Measurements from ENCODE around the gene MTSS2.
A peak's percentile ranks its signal among the peaks of the same experiment; 100 is the strongest.

Gene MTSS2

DNA sequence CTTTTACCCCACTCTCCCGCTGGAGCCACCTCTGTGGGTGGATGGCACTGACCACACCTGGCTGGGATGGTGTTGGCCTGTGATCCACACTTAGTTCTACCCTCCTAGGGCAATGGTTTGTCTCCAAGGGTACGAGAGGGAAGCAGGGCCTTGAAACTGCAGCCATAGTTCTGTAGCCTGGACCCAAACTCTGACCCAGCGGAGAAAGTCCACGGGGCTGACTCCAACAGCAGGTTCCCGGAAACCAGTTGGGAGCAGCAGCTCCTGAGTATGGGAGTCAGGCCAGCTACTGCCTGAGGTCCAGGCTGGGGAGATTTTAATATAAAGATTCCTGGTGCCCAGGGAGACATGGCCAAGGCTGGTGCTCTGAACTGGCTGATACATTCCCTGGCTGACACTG is 23.6 kb upstream of the MTSS2 start:
- TF ChIP-seq, protein P1, sequence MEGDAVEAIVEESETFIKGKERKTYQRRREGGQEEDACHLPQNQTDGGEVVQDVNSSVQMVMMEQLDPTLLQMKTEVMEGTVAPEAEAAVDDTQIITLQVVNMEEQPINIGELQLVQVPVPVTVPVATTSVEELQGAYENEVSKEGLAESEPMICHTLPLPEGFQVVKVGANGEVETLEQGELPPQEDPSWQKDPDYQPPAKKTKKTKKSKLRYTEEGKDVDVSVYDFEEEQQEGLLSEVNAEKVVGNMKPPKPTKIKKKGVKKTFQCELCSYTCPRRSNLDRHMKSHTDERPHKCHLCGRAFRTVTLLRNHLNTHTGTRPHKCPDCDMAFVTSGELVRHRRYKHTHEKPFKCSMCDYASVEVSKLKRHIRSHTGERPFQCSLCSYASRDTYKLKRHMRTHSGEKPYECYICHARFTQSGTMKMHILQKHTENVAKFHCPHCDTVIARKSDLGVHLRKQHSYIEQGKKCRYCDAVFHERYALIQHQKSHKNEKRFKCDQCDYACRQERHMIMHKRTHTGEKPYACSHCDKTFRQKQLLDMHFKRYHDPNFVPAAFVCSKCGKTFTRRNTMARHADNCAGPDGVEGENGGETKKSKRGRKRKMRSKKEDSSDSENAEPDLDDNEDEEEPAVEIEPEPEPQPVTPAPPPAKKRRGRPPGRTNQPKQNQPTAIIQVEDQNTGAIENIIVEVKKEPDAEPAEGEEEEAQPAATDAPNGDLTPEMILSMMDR (conservative IDR thresholded peaks at IDR 0.05; ENCODE audit: low read length), result no peak
- no peak for DNase-seq (ENCODE audit: low read depth)
- H3K4me3 ChIP-seq (ENCODE audit: low read length), result no peak overlapping the region

DNA sequence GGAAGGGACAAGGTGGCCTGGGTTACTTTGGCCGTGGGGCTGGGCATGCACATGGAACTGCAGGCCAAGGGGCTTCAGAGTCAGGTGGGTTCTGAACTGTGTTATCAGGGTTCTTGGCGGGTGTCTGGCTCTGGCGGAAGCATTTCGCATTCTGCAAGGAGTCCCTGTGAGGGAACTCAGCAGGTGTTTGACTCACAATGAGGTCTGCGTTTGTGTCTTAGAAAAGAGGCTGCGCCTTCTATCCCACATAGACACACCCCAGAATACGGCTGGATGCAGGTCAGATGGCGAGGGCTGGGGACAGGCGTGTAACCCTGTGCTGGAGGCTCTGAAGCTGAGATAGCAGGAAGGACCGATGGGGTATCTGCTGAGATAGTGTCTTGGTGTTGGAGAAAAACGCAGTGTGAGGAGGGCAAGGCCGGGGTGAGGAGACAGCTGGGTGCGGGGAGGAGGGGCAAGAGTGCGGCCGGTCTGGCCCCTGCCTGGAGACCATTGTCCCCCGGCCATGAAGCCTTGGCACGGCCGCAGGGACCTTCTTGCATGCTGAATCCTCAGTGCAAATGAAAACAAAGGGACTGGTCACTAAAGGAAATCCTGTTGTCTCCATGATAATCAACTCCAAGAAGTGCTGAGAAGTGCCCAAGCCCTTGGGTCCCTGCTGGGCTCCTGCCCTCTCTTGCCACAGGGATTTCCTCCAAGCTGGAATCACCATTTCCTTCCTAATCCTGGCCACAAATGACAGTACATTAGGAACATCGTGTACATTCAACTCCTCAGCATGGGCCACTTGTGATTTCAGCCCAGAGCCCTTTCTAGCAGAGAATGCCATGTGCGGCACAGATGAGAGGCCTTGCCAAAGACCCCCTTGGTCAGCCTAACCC is 22.8 kb upstream of the MTSS2 start:
- TF ChIP-seq, protein P1 (conservative IDR thresholded peaks at IDR 0.05; ENCODE audit: low read length), result no peak
- no peak overlapping the region for H3K4me3 ChIP-seq (ENCODE audit: low read length)
- no peak for DNase-seq (ENCODE audit: low read depth)

DNA sequence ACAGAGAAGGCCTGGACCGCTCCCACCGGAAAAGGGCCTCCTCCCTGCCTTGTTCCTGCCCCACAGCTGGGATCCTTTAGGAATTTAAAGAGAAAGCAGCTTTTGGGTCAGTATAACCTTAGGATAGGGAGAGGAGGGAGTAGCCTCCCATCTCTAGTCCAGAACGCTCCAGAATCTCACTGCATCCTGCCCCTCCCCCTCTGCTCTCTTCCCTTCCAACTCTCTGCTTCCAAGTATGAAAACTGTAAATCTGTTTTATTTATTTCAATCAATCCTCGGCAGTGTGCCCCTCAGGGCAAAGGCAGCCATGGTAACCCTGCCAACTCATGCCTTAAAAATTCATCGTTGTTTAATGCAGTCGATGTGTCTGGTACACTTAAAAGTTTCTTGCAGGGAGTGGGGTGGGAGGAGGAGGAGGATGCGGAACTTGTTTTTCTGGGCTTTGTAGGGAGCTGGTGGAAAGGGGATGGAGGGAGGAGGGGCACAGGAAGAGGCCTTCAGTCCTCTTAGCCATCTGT is 21.2 kb upstream of the MTSS2 start:
- peak; percentile 96 for DNase-seq (ENCODE audit: low read depth)
- TF ChIP-seq, protein P1 (conservative IDR thresholded peaks at IDR 0.05; ENCODE audit: low read length), result no peak
- H3K4me3 ChIP-seq (ENCODE audit: low read length), result peak overlapping the region; percentile 9; the same call in 1 of the 2 replicates

GRCh38 chr16:70705056-70705455 is 19.2 kb upstream of the MTSS2 start:
- TF ChIP-seq, protein P1 (conservative IDR thresholded peaks at IDR 0.05; ENCODE audit: low read length), result no peak
- DNase-seq (ENCODE audit: low read depth), result peak; percentile 59
- H3K4me3 ChIP-seq (ENCODE audit: low read length), result no peak overlapping the region

GRCh38 chr16:70704586-70704985 is 18.7 kb upstream of the MTSS2 start:
- TF ChIP-seq, protein P1 (conservative IDR thresholded peaks at IDR 0.05; ENCODE audit: low read length), result no peak
- no peak overlapping the region for H3K4me3 ChIP-seq (ENCODE audit: low read length)
- peak; percentile 57 for DNase-seq (ENCODE audit: low read depth)

DNA sequence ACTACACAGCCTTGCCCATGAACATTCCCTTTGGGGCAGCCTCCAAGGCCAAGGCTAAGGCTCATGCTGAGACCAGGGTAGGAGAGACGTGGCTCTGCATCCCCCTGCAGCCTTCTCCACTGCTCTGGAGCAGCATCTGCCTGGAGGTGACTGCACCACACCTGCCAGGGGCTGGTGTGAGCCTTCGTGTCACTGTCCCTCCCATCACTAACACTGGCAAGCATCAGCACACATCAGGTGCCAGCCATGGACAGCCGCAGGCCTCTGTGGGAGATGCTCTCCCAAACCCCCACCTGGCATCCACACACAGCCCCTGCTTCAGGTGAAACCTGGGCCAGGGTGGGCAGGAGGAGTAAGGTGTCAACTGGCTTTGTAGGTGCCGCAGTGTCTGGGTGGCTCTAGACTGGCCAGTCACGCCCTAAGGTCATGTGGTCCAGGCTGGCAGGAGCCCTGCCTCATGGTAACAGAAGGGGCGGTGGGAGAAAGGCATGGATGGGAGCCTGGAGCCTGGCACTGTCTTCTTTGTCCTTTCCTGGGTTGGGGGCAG is 18.1 kb upstream of the MTSS2 start:
- no peak overlapping the region; the same call in 1 of the 2 replicates for H3K4me3 ChIP-seq (ENCODE audit: low read length)
- DNase-seq (ENCODE audit: low read depth), result no peak
- TF ChIP-seq, protein P1 (conservative IDR thresholded peaks at IDR 0.05; ENCODE audit: low read length), result no peak
